ENCODE results near the gene DELE1.
"Not testable (repeated sequence)": the region's sequence is repeated elsewhere in the genome, so short reads cannot be mapped to it uniquely, and the experiment has no call there.

DELE1 gene

DNA sequence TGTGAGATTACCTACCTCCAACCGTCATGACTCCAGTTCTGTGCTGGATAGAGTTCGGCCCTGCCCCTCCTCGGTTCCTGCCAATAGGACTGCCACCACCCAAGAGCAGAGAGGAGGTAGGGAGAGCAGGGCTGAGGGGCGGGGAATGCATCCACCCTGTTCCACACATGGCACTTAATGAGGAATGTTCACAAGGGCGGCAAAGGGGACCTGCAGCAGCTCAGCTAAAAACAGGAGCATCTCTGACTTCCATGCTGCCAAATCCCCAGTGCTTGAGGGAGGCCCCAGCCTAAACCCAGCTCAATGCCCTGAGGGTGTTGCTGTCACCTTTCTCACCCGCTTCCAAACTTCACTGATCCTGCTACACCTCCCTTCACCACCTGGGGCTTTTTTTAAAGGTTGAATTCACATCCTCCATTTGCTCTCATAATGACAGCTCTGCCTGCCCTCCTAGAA is 7.8 kb upstream of the DELE1 start:
- peaks cover 33% of the 10 kb centered on the region for H3K27me3 Mint-ChIP-seq (ENCODE audit: low read depth)
- H3K9me3 Mint-ChIP-seq, result no peaks in the 10 kb centered on the region

GRCh38 chr5:141916522-141916921 is 7.1 kb upstream of the DELE1 start:
- no peak for TF ChIP-seq CTCF (IDR thresholded peaks at IDR 0.05; ENCODE audit: unreplicated experiment in 3 of 3)
- H3K9me3 Mint-ChIP-seq, result no peaks in the 10 kb centered on the region
- H3K36me3 Mint-ChIP-seq (ENCODE audit: low read depth), result no peaks in the 10 kb centered on the region
- no peak overlapping the region for H3K4me3 Mint-ChIP-seq
- no peak overlapping the region for H3K27ac Mint-ChIP-seq
- H3K4me1 Mint-ChIP-seq, result peaks cover 20% of the 10 kb centered on the region
- peaks cover 33% of the 10 kb centered on the region for H3K27me3 Mint-ChIP-seq (ENCODE audit: low read depth)

More for the DNA sequence above, 7.8 kb upstream of the DELE1 start:
- no peak for TF ChIP-seq CTCF (IDR thresholded peaks at IDR 0.05; ENCODE audit: unreplicated experiment in 3 of 3)
- H3K27ac Mint-ChIP-seq, result no peak overlapping the region
- peaks cover 15% of the 10 kb centered on the region for H3K4me1 Mint-ChIP-seq
- H3K4me3 Mint-ChIP-seq, result no peak overlapping the region
- no peaks in the 10 kb centered on the region for H3K36me3 Mint-ChIP-seq (ENCODE audit: low read depth)

DNA sequence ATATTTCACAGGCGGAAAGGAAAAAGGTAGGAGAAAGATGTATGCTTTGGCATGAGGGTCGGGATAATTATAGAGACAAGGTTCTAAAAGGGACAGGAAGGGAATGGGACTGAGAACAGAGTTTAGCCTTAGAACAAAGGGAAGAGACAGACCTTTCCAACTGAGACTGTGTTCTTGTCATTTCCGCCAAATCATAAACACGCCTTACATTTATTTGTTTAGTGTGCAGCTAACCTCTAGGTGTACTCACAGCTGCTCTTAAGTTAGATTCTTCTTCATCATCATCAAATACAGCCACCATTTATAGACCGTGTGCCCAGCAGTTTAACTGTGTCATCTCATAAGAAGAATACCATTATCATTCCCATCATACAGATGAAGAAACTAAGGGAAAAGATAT is 5.9 kb upstream of the DELE1 start:
- TF ChIP-seq CTCF (IDR thresholded peaks at IDR 0.05; ENCODE audit: unreplicated experiment in 3 of 3), result no peak
- H3K4me3 Mint-ChIP-seq, result no peak overlapping the region
- H3K9me3 Mint-ChIP-seq, result no peaks in the 10 kb centered on the region
- H3K27me3 Mint-ChIP-seq (ENCODE audit: low read depth), result peaks cover 33% of the 10 kb centered on the region
- no peak overlapping the region for H3K27ac Mint-ChIP-seq
- no peaks in the 10 kb centered on the region for H3K36me3 Mint-ChIP-seq (ENCODE audit: low read depth)
- H3K4me1 Mint-ChIP-seq, result peaks cover 22% of the 10 kb centered on the region

DNA sequence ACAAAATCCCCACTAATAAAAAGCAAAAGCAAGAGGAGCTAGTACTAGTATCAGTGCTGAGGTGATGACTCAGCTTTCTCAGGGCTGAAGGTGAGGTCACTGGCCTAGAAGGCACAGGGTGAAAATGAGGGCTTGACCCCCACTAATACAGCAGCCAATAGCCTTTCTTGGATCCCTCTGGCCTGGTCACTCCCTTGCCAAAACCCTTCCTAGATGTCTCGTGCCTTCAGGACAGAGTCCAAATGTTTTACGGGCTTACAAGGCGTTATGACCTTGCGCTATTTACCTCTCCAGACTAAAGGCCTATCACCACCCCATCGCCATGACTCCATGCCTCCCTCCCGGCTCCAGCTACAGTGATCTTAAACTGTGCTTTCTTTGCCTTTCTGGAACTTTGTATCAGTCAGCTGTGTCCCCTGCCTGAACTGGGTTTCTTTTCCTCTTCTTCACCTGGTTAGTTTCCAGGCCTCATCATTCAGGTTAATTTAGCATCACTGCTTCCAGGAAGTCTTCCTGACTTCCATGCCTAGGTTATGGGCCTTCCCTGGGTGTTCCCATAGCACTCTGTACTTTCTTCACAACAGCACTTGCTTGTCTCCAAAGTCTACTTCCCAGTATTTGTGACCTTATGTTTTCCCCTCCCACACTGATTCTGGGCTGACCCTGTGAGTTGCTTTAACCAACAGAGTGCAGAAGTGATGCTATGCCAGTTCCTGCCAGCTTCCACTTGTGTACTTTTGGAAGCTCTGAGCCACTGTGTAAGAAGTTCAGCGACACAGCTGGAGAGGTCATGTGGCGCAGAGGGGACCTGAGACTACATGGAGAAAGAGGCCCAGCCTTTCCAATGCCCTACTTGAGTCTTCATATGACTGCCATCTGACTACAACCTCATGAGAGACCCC is 4.2 kb upstream of the DELE1 start:
- H3K27ac Mint-ChIP-seq, result no peak overlapping the region
- peaks cover 22% of the 10 kb centered on the region for H3K27me3 Mint-ChIP-seq (ENCODE audit: low read depth)
- peaks cover 5% of the 10 kb centered on the region for H3K36me3 Mint-ChIP-seq (ENCODE audit: low read depth)

DNA sequence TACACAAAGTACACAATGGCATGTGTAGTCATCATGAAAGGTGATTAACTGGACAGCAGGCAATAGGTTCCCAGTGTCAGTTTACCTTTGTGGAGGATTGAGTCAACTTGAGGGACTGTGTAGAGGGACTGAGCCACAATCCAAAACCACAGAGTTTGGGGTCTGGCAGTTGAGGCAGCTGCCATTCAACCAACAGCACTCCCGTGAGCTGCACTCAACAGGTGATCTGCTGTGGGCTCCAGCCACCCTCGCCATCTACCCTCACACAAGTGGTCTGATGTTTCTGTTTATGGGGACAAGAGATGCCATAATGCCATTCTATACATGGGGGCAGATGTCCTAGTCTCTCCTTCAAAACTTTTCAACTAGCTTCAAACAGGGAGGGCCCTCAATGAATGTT is 2.9 kb upstream of the DELE1 start:
- Mint-ChIP-seq H3K4me1 (peaks cover 17% of the 10 kb centered on the region), H3K9me3 (no peaks in the 10 kb centered on the region), H3K36me3 (ENCODE audit: low read depth) (peaks cover 10% of the 10 kb centered on the region), H3K27ac (peak overlapping the region in 1 of 3 experiments; percentile 67), H3K4me3 (peak overlapping the region; percentile 75 to 85 (median 79)), H3K27me3 (ENCODE audit: low read depth) (peaks cover 15% of the 10 kb centered on the region)
- no peak for TF ChIP-seq CTCF (IDR thresholded peaks at IDR 0.05; ENCODE audit: unreplicated experiment in 3 of 3)

More for the DNA sequence above, 4.2 kb upstream of the DELE1 start:
- Mint-ChIP-seq H3K9me3 (no peaks in the 10 kb centered on the region), H3K4me3 (no peak overlapping the region), H3K4me1 (peaks cover 18% of the 10 kb centered on the region)
- no peak for TF ChIP-seq CTCF (IDR thresholded peaks at IDR 0.05; ENCODE audit: unreplicated experiment in 3 of 3)

DNA sequence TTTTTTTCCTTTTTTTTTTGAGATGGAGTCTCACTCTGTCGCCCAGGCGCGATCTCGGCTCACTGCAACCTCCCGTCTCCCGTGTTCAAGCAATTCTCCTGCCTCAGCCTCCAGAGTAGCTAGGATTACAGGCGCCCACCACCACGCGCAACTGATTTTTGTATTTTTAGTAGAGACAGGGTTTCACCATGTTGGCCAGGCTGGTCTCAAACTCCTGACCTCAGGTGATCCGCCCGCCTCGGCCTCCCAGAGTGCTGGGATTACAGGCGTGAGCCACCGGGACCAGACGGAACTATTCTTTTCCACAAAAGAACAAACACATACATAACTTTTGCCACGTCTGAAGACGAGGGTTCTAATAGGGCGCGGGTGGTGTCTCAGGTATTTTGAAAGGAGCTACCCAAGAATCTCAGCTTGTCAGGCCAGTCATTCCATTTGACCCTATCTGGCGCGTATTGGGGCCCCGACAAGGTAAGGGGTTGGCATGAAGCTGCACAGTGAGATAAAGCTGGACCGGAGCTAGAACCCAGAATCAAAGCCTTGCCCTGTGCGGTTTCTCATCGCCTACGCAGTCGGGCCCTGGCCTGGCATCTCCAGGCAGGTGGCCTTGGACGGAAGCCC is 734 bp upstream of the DELE1 start:
- Mint-ChIP-seq H3K36me3 (ENCODE audit: low read depth) (peaks cover 27% of the 10 kb centered on the region), H3K27ac (peak overlapping the region; percentile 86 to 99 (median 93)), H3K4me1 (peaks cover 17% of the 10 kb centered on the region), H3K4me3 (peak overlapping the region; percentile 85 to 90 (median 88))
- not testable (repeated sequence) for H3K27me3 Mint-ChIP-seq (ENCODE audit: low read depth); H3K9me3 Mint-ChIP-seq

All from nephron (organoid).